Amniotic stem cell (primary cell): ENCODE measurements around the gene PCDHB15.
"Not testable (repeated sequence)": the region's sequence is repeated elsewhere in the genome, so short reads cannot be mapped to it uniquely, and the experiment has no call there.

ENCODE experiments used
- DNase-seq: peaks from one replicate; lab custom pipeline; 2025; lab: John Stamatoyannopoulos, UW

The PCDHB15 gene

GRCh38 chr5:141245250-141245717 is at the start of gene PCDHB15:
Gene PCDHB15, plus strand, starts transcription at chr5:141245395. Its CDS starts 184 bp downstream, at chr5:141245579.
- DNase-seq = no peak

DNA sequence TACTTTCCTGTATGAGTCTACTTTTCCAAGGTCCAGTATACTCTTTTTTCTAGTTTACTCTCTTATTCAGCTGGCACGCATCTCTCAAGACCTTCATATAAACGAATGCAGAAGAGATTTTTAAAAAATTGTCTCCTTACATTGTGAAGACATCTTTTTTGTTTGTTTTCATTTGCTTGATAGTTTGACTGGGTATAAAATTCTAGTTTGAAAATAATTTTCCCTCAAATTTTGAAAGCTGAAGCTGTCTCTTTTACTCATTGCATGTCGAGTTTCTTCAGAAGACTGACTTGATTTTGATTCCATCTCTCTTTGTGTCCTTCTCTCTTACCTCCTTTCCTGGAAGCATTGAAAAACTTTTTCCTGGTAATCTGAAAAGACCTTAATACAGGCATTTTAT is 48.8 kb upstream of the PCDHB15 start:
- DNase-seq = no peak

DNA sequence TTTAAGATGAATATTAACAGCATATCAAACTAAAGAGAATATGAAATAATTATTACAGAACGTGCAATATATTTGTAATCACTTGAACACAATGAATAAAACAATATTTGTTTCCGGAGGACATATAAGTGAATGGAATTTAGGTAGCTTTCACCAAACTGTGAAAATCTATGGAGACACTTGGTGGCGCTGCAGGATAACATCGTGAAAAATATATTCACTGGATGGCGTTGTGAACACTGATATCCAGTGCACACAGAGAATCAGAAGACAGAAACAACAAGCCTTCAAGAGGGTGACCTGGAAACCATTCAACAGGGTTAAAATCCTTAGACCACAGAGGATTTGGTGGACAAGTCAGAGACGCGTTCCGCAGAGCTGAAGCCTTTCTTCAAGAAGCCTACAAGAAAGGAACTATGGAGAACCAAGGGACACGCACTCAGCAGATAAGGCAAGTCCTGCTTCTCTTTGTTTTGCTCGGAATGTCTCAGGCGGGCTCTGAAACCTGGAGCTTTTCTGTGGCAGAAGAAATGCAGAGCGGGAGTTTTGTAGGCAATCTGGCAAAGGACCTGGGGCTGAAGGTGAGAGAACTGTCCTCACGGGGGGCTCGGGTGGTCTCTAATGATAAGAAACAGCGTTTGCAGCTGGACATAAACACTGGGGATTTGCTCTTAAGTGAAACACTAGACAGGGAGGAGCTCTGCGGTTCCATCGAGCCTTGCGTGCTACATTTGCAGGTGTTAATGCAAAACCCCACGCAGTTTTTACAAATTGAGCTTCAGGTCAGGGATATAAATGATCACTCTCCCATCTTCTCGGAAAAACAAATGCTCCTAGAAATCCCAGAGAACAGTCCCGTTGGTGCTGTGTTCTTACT is 45.6 kb upstream of the PCDHB15 start, which contains the start of gene PCDHB11:
Gene PCDHB11, plus strand, starts transcription at position 269 of the 877 bp plus-strand sequence. Its CDS starts 148 bp downstream, at position 417.
- no peak for DNase-seq

GRCh38 chr5:141201126-141201525 is 44.1 kb upstream of the PCDHB15 start:
- DNase-seq = not testable (repeated sequence)

- not testable (repeated sequence) for DNase-seq
These were observed 43.5 kb upstream of the PCDHB15 start for GRCh38 chr5:141201646-141202045.

DNA sequence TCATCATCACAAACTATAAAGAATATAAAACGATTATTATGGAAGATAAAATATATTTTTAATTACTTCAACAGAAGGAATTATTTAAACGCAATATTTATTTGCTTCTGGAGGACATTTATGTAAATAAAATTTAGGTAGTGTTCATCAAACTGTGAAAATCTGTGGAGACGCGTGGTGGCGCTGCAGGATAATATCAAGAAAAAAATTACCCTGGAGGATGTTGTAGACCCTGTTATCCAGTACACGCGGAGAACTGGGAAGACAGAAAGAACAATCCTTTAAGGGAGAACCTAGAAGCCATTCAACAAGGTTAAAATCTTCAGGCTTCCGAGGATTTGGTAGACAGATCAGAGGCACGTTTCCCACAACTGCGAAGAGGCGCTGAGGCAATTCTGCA is 36.7 kb upstream of the PCDHB15 start, which contains the start of gene PCDHB12:
Gene PCDHB12, plus strand, starts transcription at position 242 of the 400 bp plus-strand sequence. CDS start 189 bp downstream, outside the sequence.
- no peak for DNase-seq

- not testable (repeated sequence) for DNase-seq
These were observed 34.9 kb upstream of the PCDHB15 start for GRCh38 chr5:141210281-141210680.

- DNase-seq = not testable (repeated sequence)
These were observed 34.3 kb upstream of the PCDHB15 start for GRCh38 chr5:141210849-141211248.

- DNase-seq = not testable (repeated sequence)
These were observed 31.4 kb upstream of the PCDHB15 start, which contains the start of gene PCDHB13 for GRCh38 chr5:141213656-141214339. Gene PCDHB13, plus strand, starts transcription at chr5:141213919. Its CDS starts 205 bp downstream, at chr5:141214124.

DNA sequence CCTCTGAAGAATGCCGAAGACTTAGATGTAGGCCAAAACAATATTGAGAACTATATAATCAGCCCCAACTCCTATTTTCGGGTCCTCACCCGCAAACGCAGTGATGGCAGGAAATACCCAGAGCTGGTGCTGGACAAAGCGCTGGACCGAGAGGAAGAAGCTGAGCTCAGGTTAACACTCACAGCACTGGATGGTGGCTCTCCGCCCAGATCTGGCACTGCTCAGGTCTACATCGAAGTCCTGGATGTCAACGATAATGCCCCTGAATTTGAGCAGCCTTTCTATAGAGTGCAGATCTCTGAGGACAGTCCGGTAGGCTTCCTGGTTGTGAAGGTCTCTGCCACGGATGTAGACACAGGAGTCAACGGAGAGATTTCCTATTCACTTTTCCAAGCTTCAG is 30.6 kb upstream of the PCDHB15 start:
- not testable (repeated sequence) for DNase-seq

DNA sequence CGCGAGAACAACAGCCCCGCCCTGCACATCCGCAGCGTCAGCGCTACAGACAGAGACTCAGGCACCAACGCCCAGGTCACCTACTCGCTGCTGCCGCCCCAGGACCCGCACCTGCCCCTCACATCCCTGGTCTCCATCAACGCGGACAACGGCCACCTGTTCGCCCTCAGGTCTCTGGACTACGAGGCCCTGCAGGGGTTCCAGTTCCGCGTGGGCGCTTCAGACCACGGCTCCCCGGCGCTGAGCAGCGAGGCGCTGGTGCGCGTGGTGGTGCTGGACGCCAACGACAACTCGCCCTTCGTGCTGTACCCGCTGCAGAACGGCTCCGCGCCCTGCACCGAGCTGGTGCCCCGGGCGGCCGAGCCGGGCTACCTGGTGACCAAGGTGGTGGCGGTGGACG is 29.7 kb upstream of the PCDHB15 start:
- not testable (repeated sequence) for DNase-seq

DNA sequence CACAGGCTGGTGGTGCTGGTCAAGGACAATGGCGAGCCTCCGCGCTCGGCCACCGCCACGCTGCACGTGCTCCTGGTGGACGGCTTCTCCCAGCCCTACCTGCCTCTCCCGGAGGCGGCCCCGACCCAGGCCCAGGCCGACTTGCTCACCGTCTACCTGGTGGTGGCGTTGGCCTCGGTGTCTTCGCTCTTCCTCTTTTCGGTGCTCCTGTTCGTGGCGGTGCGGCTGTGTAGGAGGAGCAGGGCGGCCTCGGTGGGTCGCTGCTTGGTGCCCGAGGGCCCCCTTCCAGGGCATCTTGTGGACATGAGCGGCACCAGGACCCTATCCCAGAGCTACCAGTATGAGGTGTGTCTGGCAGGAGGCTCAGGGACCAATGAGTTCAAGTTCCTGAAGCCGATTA is 29.2 kb upstream of the PCDHB15 start:
- not testable (repeated sequence) for DNase-seq

DNA sequence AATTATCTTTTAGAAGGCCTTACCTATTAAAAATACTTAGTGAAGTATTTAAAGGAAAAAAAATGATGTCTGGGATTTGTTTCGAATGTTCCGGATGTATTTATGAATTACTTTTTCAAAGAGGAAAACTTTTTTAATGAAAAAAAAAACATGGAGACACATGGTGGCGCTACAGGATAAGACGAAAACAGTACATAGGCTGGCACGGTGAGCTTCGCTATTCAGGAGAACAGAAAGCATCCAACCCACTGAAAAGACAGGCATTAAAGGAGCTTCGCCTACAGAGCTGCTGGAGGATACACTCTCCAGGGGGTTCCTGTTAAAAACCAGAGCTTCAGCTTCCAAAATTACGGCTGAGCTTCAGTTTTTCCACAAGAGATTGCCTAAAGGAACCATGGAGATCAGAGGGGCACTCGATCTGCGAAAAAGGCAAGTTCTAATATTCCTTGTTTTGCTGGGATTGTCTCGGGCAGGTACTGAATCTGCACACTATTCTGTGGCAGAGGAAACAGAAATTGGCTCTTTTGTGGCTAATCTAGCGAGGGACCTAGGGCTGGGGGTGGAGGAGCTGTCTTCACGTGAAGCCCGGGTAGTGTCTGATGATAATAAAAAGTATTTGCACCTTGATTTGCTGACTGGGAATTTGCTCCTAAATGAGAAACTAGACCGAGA is 21.9 kb upstream of the PCDHB15 start, which contains the start of gene PCDHB14:
Gene PCDHB14, plus strand, starts transcription at position 232 of the 672 bp plus-strand sequence. Its CDS starts 163 bp downstream, at position 395.
- DNase-seq = peak; percentile 25

- not testable (repeated sequence) for DNase-seq
These were observed 20.4 kb upstream of the PCDHB15 start for GRCh38 chr5:141224844-141225243.

DNA sequence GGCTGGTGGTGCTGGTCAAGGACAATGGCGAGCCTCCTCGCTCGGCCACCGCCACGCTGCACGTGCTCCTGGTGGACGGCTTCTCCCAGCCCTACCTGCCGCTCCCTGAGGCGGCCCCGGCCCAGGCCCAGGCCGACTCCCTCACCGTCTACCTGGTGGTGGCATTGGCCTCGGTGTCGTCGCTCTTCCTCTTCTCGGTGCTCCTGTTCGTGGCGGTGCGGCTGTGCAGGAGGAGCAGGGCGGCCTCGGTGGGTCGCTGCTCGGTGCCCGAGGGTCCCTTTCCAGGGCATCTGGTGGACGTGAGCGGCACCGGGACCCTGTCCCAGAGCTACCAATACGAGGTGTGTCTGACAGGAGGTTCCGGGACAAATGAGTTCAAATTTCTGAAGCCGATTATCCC is 19.8 kb upstream of the PCDHB15 start:
- DNase-seq = not testable (repeated sequence)

- no peak for DNase-seq
These were observed 11.0 kb upstream of the PCDHB15 start for GRCh38 chr5:141234109-141234667.

- not testable (repeated sequence) for DNase-seq
These were observed 9.3 kb upstream of the PCDHB15 start for GRCh38 chr5:141235922-141236321.

DNA sequence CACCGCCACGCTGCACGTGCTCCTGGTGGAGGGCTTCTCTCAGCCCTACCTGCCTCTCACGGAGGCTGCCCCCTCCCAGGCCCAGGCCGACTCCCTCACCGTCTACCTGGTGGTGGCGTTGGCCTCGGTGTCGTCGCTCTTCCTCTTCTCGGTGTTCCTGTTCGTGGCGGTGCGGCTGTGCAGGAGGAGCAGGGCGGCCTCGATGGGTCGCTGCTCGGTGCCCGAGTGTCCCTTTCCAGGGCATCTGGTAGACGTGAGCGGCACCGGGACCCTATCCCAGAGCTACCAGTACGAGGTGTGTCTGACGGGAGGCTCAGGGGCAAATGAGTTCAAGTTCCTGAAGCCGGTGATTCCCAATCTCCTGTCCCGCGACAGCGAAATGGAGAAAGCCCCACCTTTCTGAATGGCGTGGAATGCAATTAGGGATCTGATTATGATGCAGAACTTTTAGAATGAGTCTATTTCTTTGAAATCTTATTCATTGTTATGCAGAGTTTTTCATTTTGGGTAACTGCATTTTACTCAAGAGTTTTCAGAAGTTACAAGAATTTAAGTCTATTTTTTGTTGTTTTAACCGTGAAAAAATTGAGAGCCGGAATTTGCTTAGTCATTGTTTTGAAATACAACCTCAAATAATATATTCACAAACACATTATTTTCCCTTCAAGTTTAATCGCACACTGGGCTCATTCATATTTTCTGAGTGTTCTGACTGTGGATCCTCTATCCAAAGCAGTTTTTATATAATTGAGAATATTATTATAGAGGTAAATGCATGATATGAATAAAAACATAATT is 8.5 kb upstream of the PCDHB15 start:
- DNase-seq = no peak

DNA sequence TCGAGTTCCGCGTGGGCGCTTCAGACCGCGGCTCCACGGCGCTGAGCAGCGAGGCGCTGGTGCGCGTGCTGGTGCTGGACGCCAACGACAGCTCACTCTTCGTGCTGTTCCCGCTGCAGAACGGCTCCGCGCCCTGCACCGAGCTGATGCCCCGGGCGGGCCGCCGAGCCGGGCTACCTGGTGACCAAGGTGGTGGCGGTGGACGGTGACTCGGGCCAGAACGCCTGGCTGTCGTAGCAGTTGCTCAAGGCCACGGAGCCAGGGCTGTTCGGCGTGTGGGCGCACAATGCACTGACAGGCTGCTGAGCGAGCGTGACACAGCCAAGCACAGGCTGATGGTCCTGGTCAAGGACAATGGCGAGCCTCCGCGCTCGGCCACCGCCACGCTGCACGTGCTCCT is 3.7 kb upstream of the PCDHB15 start:
- no peak for DNase-seq

- not testable (repeated sequence) for DNase-seq
These were observed 1.8 kb downstream of the PCDHB15 start for GRCh38 chr5:141246971-141247370.
